IPS DF 6.9 (cell line): Measurements from ENCODE around the gene EN2.

Source experiments
- DNase-seq: peaks from one replicate; pipeline ENCODE4 v3.0.0-alpha.2; 2013; ENCODE audit warnings: low read depth, low spot score
- H3K27ac ChIP-seq: one replicate; pipeline ENCODE4 v1.5.1; 2013; ENCODE audit warnings: low read length, control low read depth
- H3K27me3 ChIP-seq: 2 replicates; pipeline ENCODE4 v1.6.1; 2013; ENCODE audit warnings: mild to moderate bottlenecking, low read length; ENCODE audit not compliant: control insufficient read depth, insufficient read depth
- H3K36me3 ChIP-seq: 2 replicates; pipeline ENCODE4 v1.6.1; 2013; ENCODE audit warnings: low read length; ENCODE audit not compliant: control insufficient read depth, insufficient read depth
- H3K4me1 ChIP-seq: 2 replicates; pipeline ENCODE4 v1.6.1; 2013; ENCODE audit warnings: low read length; ENCODE audit not compliant: control insufficient read depth, insufficient read depth
- H3K4me3 ChIP-seq: 2 replicates; pipeline ENCODE4 v1.5.1; 2013; ENCODE audit warnings: mild to moderate bottlenecking, low read length
- H3K9me3 ChIP-seq: 2 replicates; pipeline ENCODE4 v1.6.1; 2013; ENCODE audit warnings: low read length, inconsistent platforms; ENCODE audit not compliant: control insufficient read depth, insufficient read depth
- WGBS: extraction: QIAGEN DNeasy Blood & Tissue Kit; methylation state at CpG from one replicate; pipeline ENCODE4 v1.1.7; 2013; ENCODE audit warnings: mixed read lengths, missing lambda C conversion rate; ENCODE audit not compliant: insufficient read length, insufficient coverage; 5-methylcytosine and 5-hydroxymethylcytosine counted together

EN2 gene

GRCh38 chr7:155497149-155497901 lies 39.4 kb downstream of the EN2 start:
- no peaks in the 10 kb centered on the region for H3K9me3 ChIP-seq
- no peak for DNase-seq
- peaks cover 28% of the 10 kb centered on the region for H3K27me3 ChIP-seq
- no peak overlapping the region for H3K27ac ChIP-seq
- no peaks in the 10 kb centered on the region for H3K36me3 ChIP-seq
- no peaks in the 10 kb centered on the region for H3K4me1 ChIP-seq
- no peak overlapping the region for H3K4me3 ChIP-seq
- no CpG with 5 or more reads among the region's 26 CpGs for WGBS

GRCh38 chr7:155505422-155505793 lies 47.5 kb downstream of the EN2 start:
- DNase-seq: no peak
- Histone ChIP-seq H3K27me3 (peaks cover 58% of the 10 kb centered on the region), H3K36me3 (no peaks in the 10 kb centered on the region), H3K27ac (no peak overlapping the region), H3K4me3 (no peak overlapping the region), H3K4me1 (no peaks in the 10 kb centered on the region), H3K9me3 (no peaks in the 10 kb centered on the region)
- WGBS: no CpG with 5 or more reads among the region's 3 CpGs

DNA sequence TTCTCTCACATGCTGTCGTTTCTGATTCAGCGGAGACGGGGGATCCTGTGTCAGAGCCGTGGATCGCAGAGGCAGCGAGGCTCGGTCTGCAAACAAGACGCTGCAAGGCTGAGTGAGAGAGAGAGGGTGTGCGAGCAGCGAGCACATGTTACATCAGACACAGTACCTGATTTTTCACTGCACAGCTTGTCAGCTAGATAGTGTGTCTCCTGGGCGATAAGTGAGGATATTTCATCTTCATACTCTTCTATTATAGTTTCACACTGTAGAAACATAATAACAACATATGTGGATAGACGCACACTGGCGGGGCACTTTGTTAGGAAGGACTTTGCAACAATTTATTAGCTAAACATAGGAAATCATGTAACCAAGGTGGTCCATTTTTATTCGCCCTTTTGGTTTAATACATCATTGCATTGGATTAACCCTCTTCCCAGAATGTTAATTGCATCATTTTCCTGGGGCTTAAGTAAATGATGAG lies 49.0 kb downstream of the EN2 start:
- no peak overlapping the region for H3K4me3 ChIP-seq
- no peaks in the 10 kb centered on the region for H3K36me3 ChIP-seq
- peaks cover 57% of the 10 kb centered on the region for H3K27me3 ChIP-seq
- no peak overlapping the region for H3K27ac ChIP-seq
- no CpG with 5 or more reads among the region's 14 CpGs for WGBS
- H3K9me3 ChIP-seq: no peaks in the 10 kb centered on the region
- DNase-seq: no peak
- no peaks in the 10 kb centered on the region for H3K4me1 ChIP-seq

- Histone ChIP-seq H3K4me3 (no peak overlapping the region), H3K36me3 (no peaks in the 10 kb centered on the region), H3K27me3 (peaks cover 63% of the 10 kb centered on the region), H3K4me1 (no peaks in the 10 kb centered on the region), H3K9me3 (no peaks in the 10 kb centered on the region), H3K27ac (no peak overlapping the region)
- no peak for DNase-seq
- WGBS: no CpG with 5 or more reads among the region's 4 CpGs
Observed at GRCh38 chr7:155507576-155507975, 49.6 kb downstream of the EN2 start.

GRCh38 chr7:155508376-155509358 lies 50.7 kb downstream of the EN2 start:
- Histone ChIP-seq H3K9me3 (no peaks in the 10 kb centered on the region), H3K4me3 (no peak overlapping the region), H3K36me3 (no peaks in the 10 kb centered on the region), H3K27ac (no peak overlapping the region), H3K27me3 (peaks cover 60% of the 10 kb centered on the region), H3K4me1 (no peaks in the 10 kb centered on the region)
- no peak for DNase-seq
- no CpG with 5 or more reads among the region's 29 CpGs for WGBS

DNA sequence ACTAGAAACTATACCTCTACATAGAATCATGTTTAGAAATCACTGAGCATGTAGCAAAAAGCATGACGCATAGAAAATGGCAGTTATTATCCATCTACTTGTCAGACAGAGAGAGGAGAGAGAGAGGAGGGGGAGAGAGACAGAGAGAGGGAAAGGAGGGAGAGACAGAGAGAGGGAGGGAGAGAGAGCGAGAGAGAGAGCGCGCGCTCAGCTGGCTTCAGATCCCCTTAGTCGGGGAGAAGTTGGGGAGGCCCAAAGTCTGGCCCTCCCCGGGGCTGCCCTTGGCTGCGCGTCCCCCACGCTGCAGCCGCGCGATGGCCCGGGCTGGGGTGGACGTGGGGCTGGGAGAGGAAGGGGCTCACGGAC lies 51.4 kb downstream of the EN2 start:
- Histone ChIP-seq H3K27me3 (peaks cover 60% of the 10 kb centered on the region), H3K4me1 (no peaks in the 10 kb centered on the region), H3K9me3 (no peaks in the 10 kb centered on the region), H3K27ac (no peak overlapping the region), H3K36me3 (no peaks in the 10 kb centered on the region), H3K4me3 (peak overlapping the region; percentile 38; the same call in 1 of the 2 replicates)
- WGBS: no CpG with 5 or more reads among the region's 16 CpGs
- DNase-seq: no peak

GRCh38 chr7:155509725-155510551 lies 52.0 kb downstream of the EN2 start:
- WGBS: no CpG with 5 or more reads among the region's 68 CpGs
- Histone ChIP-seq H3K4me3 (peak overlapping the region; percentile 38; the same call in 1 of the 2 replicates), H3K4me1 (no peaks in the 10 kb centered on the region), H3K9me3 (no peaks in the 10 kb centered on the region), H3K27ac (no peak overlapping the region), H3K36me3 (no peaks in the 10 kb centered on the region), H3K27me3 (peaks cover 56% of the 10 kb centered on the region)
- DNase-seq: no peak

DNA sequence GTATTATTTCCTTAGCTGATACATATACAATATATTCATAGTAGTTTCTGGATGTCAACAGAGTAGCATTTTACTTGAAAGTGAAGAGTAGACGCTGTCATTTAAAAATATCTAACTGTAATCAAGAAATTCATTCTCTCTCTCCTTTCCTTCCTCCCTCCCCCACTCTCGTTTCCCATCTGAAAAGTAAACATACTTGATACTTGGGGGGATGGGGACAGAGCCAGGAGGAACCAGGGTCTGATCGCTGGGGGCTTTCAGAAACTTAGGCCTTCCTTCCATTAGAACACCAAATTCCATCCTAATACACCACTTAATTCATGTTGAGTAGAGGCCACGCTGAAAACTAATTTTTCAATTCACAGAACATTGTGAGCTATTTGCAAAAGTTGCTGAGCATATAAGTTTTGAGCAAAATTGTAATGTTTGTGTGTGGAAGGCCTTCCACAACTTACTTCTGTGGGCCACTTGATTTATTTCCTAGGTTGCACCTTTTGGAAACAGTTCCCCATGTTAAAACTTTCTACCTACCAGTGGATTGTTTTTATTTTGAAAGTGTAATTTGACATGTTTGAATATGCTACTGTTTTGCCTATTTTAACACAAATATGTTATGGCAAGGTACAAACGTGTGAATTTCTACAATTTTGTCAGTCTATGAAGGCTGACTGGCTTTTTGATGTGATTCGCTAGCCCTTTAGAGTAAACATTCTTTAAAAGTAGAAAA lies 53.2 kb downstream of the EN2 start:
- Histone ChIP-seq H3K9me3 (no peaks in the 10 kb centered on the region), H3K27me3 (peaks cover 55% of the 10 kb centered on the region), H3K4me1 (no peaks in the 10 kb centered on the region), H3K27ac (no peak overlapping the region), H3K4me3 (no peak overlapping the region), H3K36me3 (no peaks in the 10 kb centered on the region)
- WGBS: no CpG with 5 or more reads among the region's 6 CpGs
- DNase-seq: no peak

DNA sequence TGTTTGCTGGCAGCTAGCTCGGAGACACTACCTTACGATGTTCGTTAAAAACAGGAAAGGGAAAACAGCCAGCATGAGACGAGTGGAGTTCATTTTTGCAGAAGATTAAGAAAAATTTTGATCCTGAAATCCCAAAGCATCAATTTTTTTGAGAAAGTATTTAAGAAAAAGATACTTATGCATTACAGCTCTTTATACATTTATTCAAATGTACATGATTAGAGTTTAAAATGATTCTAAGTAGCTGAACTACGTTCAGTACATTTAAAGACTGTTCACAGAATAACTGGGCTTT lies 53.7 kb downstream of the EN2 start:
- no peak for DNase-seq
- Histone ChIP-seq H3K9me3 (no peaks in the 10 kb centered on the region), H3K27ac (no peak overlapping the region), H3K36me3 (no peaks in the 10 kb centered on the region), H3K4me3 (no peak overlapping the region), H3K4me1 (no peaks in the 10 kb centered on the region), H3K27me3 (peaks cover 50% of the 10 kb centered on the region)
- no CpG with 5 or more reads among the region's 5 CpGs for WGBS
